IPS-NIHi11 (cell line): ENCODE measurements around the gene THSD7A.
"Not testable (repeated sequence)": the region's sequence is repeated elsewhere in the genome, so short reads cannot be mapped to it uniquely, and the experiment has no call there.

Experiments
- DNase-seq: peaks from one replicate; pipeline ENCODE4 v3.0.0; 2012; ENCODE audit warnings: mixed read lengths, low spot score

THSD7A gene

DNA sequence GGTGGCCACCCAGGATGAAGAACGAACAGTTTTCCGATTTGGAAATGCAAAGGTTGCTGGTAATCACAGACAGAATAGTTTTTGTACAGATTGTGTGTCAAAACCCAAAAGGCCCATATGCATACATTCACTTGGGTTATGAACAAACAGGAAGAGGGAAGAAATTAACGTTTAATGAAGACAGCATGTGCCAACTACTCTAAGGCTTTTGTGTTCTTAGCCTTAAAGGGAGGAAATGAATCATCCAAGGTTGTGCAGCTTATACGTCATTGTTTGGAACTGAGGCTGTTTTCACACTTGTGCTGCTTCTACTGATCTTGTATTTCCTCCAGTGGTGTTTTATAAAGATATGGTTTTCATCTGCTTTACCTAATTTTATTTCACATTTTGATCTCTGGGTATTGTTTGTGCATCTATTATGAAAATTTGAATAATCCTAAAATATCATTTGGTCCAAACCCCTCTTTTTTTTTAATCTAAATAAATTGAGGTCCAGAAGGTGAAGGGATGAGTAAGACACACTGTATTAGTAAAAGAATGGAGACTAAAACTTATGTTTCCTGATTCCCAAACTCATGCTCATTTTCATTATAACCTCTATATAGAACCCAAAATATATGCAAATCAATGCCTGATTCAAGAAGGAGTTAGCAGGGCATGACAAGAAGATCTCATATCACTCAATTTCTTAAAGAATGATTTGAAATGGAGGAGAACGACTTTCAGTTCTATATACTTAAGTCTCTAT is 373.1 kb downstream of the THSD7A start:
- no peak for DNase-seq

DNA sequence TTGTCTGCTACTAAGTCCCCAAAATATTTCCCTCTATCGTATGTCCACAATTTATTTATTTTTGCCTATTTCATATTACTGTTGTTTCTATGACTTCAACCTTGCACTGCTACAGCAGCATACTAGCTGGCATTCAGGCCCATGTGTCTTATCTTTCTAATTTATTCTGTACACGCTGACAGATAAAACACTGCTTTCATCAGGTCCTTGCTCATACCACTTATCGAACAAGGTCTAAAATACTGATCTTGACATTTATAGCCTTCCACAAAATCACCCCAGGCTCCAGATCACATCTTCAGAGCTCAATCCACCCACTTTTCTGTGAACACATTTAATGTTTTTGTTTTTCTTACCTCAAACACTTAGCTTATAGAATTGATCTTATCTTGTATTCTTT is 374.6 kb downstream of the THSD7A start:
- DNase-seq, result no peak

DNA sequence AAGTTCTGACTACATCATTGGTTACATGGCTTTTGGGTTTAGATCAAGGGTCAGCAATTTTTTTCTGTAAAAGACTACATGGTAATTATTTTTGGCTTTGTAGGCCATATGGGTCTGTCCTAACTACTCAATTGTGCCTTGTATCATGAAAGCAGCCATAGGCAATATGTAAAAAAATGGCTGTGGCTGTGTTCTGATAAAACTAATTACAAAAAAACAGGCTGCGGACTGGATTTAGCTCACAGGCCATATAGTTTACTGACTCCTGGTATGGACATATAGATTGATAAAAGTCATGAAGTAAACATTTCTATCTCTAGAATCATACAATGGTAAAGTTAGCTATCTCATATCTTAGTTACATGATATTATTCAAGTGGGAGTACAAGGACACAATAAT is 375.4 kb downstream of the THSD7A start:
- DNase-seq, result no peak

DNA sequence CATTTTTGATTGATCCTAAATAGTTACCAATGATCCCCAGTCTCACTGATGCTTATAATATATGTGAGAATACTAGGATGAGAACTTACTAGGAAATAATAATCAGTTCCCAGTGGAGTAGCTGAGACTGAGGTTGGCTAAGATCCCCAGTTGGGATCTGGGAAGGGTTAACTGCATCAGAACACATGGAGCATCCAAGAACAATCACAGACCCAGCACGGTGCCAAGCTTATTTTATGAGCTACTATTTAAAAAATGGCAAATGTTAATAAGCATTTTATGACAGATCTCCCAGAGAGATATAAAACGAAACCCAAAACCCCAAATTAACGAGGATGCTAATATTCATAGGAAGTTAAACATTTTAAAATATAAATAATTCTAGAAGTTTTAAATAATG is 379.5 kb downstream of the THSD7A start:
- DNase-seq, result no peak

DNA sequence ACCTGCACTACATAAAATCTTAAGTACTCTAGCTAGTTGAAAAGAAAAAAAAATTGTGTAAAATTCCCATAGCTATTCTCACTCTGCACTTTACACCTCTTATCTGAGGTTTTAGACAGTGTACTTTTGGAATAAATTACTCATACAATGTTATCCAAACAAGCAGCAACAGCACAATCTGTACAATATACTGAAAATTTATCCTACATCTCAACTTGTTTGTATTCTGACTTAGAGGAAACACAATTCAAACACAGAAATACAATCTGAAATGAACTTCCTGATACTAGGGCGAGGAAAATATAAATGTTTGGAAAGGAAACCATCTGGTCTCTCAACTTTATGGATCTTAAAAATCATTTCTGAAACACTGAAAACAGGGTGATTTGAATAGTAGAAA is 381.7 kb downstream of the THSD7A start:
- DNase-seq, result no peak

DNA sequence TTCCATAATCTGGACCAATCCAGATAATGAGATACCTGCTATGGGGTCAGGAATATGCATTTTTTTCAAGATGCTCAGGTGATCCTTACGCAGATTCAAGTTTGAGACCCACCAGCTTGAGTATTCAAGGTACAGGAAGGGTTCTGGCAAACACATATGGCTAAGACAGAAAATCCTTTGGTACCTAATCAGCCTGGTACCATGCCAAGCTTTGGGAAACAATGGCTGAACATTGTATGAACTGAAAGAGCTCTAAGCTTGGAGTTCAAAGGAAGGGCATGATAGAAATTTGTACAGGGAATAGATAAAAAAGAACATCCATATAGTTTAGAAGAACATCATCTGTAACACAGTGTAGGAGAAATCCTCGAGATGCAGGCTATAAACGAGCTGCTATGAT is 382.7 kb downstream of the THSD7A start:
- no peak for DNase-seq

DNA sequence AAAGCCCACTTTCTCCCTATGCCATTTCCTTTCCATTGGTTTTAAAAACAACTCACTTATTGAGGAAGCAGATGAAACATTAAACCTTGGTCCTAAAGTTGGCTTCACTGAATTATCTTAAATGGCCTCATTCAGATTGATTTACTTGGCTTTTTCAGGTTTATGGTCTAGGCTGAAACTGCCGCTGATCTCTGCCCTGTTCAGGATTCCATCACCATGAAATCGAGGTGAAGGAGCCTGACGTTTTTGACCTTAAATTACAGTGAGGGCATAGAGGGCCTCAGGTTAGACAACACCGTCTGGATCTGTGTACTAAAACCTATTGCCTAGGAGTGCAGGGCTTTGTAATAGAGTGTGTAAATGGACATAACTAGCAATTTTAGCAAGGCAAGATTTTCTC is 383.7 kb downstream of the THSD7A start:
- DNase-seq, result no peak

DNA sequence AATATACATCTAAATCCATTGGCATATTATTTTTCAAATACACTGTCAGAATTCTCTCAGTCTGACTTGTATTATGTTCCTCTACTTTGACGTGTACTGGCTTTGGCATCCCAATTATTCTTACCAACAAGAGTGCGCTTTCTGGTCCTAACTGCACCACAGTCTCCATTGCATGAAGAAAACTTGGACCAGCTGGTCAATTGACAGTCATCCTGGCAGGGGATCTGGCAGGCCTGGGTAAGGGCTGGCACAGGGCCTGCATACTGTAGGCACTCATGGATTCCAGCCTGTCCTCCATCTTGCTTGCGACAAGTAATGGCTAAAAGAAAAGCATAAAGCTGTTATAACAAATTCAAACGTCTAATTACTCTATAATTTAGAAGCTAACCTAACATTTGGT is 384.9 kb downstream of the THSD7A start:
- DNase-seq, result no peak

DNA sequence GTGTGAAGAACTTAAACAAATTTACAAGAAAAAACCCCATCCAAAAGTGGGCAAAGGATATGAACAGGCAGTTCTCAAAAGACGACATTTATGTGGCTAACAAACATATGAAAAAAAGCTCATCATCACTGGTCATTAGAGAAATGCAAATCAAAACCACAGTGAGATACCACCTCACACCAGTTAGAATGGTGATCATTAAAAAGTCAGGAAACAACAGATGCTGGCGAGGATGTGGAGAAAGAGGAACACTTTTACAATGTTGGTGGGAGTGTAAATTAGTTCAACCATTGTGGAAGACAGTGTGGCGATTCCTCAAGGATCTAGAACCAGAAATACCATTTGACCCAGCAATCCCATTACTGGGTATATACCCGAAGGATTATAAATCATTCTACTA is 388.1 kb downstream of the THSD7A start:
- not testable (repeated sequence) for DNase-seq

DNA sequence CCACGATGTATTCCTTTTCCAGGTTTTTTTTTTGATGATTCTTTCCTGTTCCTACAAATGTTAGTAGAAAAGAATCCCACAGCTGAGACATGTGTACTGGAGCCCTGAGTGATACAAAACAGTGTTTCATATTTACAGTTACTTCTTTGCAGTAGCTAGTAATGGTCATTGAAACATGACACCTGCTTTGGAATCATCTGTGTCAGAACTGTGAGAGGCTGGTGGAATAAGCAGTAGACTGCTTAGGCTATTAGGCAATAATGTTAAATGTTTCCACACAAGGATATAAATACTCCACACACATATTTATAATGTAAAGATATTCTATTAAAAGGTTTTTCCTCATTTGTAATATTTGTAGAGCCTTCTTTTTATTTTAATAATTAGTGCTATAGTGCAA is 394.0 kb downstream of the THSD7A start:
- DNase-seq, result no peak

DNA sequence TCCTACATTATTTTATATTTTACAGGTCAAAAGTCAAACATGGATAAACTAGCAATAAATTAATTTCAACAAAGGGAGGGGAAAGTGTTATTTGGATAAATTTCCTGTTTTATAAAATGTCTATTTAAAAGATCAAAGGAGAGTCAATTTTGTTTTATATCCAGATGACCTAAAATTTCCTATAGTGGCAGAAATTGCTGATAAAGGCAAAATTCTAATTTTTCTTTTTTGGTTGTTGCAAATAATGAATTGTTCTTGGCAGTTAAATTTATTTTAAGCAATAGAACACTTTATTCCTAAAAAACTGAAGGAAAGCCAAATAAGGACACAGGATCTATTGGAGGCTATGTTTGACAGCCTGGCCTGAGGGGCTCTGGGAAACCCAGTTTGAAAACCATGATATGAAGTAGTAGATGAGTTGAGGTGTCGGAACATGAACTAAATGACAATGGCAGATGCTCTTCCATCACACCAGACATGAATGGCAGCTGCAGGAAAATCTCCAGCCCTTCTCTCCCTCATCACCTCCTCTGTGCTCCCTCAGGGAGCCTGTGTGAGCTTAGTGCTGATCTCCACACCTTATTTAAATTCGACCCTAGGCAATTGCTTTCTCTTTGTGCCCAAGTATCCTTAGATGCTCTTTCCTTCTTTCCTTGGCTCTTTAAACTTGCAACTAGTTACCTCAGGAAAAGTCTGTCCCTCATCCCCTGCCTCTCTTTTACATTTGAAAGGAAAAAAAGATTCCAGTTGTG is 395.0 kb downstream of the THSD7A start:
- DNase-seq, result peak; percentile 13

DNA sequence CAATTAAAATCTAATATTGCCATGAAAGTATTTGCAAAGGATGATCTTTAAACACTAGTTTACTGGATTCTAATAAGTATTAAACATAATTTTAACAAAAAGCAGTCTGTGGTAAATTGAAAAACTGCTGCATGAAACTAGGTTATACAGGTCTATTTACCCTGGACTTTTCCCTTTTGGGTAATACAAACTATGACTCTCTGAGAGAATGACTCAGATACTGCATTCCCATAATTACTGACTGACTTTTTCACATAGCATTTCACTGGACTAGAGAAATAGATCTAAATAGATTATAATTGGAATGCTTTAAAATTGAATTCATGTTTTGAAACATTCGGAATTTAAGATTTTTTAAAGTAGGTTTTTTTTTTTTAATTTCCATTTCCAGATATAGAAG is 395.7 kb downstream of the THSD7A start:
- no peak for DNase-seq

DNA sequence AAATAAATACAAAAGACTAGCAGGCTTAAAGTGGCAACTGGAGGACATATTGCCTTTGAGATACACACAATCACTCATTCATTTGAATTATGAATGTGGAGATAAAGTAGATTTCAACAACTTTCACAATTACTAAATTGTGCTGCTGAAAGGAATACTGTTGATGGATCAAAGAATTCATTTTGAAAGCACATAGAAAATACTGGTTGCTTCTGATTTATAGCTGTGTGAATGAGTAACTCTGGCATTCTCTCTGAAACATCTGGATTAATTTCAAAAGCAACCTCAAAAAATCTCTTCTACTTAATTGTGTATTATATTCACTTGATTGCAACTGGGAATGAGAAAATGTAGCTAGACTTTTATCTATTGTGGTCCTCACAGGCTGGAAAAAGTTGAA is 397.6 kb downstream of the THSD7A start:
- no peak for DNase-seq

DNA sequence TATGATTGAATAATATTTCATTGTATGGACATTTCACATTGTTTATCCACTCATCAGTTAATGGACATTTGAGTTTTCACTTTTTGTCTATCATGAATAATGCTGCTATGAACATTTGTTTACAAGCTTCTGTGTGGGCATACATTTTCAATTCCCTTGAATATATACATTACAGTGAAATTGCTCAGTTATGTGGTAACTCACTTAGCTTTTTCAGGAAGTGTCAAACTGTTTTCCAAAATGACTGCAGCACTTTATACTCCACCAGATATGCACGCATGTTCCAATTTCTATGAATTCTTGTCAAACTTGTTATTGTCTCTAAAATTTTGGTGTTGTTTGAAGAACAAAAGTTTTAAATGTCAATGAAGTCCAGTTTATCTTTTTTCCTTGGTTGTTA is 401.2 kb downstream of the THSD7A start:
- no peak for DNase-seq

DNA sequence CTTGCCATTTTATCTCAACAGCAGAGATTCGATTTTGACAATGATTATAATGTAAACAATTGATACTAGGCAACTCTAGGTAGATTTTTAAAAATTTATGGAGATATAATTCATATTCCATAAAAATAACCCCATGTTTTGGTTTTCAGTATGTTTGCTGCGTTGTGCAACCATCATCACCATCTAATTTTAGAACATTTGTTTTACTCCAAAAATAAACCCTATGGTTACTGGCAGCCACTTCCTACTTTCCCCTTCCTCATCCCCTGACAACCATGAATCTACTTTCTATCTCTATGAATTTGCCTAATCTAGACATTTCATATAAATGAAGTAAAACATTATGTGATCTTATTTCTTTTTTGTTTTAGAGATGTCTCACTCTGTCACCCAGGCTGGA is 401.9 kb downstream of the THSD7A start:
- DNase-seq, result no peak

DNA sequence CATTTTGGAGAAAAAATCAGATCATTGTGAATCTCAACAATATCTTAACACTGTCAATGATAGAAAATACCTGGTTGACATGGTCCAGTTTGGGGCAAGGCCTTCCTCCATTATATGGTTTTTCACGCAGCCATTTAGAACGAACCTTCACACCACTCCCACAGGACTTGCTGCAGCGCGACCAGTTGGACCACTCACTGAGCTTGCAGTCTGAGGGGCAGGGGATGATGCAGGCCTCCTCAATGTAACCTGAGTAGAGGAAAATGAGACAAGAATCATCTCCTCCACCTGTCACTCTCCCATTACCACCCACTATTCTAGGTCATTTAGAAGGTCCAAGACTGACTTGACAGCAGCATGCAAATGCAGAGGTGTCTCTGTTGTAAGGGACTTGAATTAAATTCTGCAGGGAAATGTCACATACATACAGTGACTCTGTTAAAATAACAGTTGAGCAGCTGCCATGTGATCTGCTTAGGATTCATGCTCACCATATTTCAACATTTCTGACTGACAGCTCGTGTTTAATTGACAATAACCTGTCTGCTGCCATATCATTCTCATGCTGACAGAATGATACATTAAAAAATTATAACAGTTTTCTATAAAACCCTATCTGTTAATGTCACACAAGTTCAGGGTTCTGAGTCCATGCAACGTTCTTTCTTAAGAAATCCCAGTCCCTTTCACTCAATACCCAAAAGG is 403.0 kb downstream of the THSD7A start:
- DNase-seq, result peak; percentile 18

DNA sequence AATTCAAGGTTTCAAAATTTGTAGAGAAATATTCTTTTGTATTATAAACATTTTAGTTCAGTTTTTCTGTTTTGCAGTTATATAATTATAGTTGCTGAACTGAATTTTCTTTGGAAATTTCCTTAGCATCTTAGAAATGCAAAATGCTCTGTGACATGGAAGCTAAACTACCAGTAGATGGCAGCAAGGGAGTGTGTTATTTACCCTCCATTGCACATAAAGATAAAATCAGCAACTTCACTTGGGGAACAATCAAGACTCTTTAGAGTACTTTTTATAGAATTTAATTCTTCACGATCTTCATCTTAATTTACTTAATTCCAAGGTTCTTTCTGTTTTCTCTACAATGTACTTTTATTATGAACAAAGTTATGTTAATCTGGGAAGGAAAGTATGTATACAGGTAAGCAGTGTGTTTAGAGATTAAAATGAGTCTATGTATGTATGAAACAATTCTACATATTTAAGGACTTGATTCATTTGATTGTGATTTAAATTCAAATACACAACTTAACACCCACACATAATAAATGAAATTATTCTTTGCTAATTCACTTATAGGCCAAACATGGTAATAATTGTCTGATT is 404.2 kb downstream of the THSD7A start:
- peak; percentile 65 for DNase-seq

DNA sequence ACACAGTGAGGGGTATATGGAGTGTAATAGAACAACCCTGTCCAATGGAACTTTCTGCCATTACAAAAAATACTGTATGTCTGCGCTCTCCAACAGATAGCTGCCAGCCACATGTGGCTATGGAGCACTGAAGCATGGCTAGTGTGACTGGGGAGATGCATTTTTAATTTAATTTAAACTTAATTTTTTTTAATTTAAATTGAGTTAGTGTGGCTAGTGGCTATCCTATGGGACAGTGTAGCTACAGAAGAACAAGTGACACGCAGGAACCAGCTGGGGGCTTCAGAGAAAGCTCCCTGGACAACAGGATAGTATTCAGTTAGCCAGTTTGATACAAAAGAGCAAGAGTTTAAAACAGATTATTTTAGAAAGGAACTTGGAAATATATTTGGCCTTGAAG is 408.0 kb downstream of the THSD7A start:
- DNase-seq, result no peak

DNA sequence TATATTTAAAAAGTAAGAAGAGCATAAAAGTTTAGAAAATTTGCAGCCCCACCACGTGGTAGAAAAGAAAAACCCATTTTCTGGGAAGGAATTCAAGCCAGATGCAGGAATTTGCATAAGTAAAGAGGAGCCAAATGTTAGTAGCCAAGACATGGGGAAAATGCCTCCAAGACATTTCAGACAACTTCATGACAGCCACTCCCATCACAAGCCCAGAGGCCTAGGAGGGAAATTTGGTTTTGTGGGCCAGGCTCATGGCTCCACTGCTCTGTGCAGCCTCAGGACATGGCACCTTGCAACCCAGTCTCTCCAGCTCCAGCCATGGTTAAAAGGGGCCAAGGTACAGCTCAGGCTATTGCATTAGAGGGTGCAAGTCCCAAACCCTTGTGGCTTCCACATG is 411.9 kb downstream of the THSD7A start:
- no peak for DNase-seq

DNA sequence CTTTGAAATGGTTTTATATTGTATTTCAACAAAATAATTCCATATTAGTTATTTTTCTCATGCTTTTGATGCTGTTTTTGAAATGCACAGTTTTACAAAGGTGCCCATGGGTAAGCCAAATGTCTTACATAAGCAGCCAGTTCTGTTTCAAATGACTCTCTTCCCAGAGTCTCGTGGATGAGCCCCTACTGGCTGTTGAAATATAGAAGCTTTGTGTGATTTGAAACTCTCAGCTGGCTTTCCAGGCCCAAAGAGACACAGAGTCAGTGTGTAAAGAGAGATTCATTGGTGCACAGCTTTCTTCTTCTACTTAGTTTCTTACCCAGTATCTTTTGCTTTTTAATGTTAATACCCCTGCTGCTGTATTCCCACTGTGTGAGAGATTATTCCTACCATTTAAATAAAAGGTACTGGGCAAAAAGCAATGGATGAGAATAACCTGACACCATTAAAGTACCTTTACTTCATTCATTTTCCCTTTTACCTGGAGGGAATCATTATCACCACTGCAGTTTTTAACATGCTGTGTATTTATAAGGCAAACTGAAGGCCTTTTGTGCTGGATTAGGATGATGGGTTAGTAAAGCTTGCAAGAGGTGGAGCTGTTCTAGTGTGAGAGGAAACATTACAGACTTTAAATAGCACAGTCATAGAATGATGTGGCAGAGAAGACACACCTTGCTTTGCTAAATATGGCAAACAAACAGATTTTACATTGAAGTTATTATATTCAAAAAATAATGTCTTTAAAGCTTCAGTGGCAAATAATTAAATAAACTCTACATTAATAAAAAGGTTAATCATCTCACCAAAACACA is 415.1 kb downstream of the THSD7A start:
- no peak for DNase-seq

DNA sequence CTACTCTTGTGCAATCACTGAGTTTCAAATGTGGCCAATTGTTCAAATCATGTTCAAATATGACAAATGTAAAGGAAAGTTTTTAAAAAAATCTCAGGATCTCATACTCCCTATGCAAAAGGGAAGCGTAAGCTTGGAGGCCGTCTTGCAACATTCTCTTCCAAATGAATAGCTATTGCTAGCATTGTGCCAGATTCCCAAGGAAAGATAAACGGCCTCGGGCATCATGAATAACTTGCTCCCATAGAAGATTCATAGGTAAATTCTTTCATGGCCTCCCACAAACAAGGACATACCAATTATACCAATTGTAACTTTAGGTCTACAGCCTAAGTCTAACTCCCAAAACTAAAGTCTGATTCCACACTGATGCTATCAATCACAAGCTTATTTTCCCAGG is 416.9 kb downstream of the THSD7A start:
- no peak for DNase-seq

DNA sequence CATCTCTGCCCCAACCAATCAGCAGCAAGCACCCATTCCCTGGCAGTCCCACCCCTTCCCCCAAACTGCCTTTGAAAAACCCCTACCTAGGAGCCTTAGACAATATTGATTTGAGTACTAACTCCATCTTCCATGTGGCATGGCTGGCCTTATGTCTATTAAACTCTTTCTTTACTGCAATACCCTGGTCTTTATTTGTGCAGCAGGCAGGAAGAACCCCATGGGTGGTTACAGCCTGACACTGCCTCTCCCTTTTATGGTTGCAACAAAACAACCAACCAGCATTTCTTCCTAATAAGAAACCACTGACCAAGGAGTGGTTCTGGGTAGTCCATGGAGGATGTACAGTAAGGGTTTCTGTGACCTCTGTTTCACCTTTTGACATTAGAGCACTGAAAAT is 418.1 kb downstream of the THSD7A start:
- no peak for DNase-seq
